ENCODE data around the gene SLC29A2.

Gene SLC29A2

DNA sequence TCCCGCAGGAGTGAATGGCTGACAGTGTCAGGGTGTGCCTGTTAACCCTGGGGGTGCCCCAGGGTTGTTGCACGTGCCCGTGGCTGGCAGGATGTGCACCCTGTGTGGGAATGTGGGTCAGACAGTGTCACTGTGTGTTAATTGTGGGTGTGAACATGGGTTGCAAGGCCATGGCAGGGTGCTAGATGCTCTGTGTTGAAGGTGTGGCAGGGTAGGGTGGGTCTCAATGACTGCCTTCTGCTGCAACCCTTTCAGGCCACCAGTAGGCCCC lies 43.6 kb downstream of the SLC29A2 start:
- H3K27me3 ChIP-seq: no peaks in the 10 kb centered on the region
- DNase-seq: no peak
- H3K9me3 ChIP-seq: no peaks in the 10 kb centered on the region
- no peak for TF ChIP-seq CTCF (IDR thresholded peaks at IDR 0.05; ENCODE audit: low read depth, low read length)
- H3K36me3 ChIP-seq: no peaks in the 10 kb centered on the region
- no peak overlapping the region for H3K4me3 ChIP-seq (ENCODE audit: low read depth, low read length)
- peaks cover 22% of the 10 kb centered on the region for H3K4me1 ChIP-seq

DNA sequence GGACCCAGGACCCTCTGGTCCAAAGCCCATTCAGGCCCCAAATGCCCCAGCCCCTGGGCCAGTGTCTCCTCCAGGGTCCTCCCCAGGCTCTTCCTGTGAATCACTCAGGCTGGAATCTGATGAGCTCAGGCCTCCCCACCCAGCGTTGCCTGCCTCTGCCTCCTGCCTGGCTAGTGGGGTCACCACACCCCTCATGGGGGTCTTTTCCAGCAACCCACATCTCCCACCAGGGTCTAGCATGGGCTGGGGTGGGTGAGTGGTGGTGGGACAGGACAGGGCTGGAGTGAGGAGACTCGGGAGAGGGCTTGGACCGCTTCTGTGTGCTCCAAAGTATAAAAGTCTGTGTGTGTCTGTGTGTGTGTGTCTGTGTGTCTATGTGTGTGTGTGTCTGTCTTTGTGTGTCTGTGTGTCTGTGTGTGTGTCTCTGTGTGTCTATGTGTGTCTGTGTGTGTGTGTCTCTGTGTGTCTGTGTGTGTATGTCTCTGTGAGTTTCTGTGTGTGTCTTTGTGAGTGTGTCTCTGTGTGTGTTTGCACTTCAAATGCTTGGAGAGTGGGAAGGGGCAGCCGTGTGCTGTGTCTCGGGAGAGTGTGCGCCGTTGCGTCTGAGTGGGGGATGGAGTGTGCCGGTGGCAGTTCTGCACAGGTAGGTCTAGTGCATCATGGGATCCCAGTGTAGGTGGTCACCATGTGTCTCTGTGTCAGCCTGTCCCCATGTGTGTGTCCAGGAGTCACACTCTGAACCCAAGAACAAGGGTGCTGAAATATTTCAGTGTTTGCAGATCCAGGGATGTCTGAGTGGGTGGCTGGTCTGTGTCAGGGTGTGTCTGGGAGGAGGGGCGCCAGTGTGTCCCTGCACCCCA lies 44.2 kb downstream of the SLC29A2 start:
- no peaks in the 10 kb centered on the region for H3K36me3 ChIP-seq
- H3K4me3 ChIP-seq (ENCODE audit: low read depth, low read length): no peak overlapping the region
- DNase-seq: no peak
- TF ChIP-seq CTCF (IDR thresholded peaks at IDR 0.05; ENCODE audit: low read depth, low read length): no peak
- H3K4me1 ChIP-seq: peaks cover 22% of the 10 kb centered on the region
- H3K9me3 ChIP-seq: no peaks in the 10 kb centered on the region
- no peaks in the 10 kb centered on the region for H3K27me3 ChIP-seq

GRCh38 chr11:66326261-66327111 lies 45.1 kb downstream of the SLC29A2 start:
- H3K36me3 ChIP-seq: no peaks in the 10 kb centered on the region
- no peak overlapping the region for H3K4me3 ChIP-seq (ENCODE audit: low read depth, low read length)
- H3K9me3 ChIP-seq: no peaks in the 10 kb centered on the region
- DNase-seq: no peak
- H3K27me3 ChIP-seq: no peaks in the 10 kb centered on the region
- TF ChIP-seq CTCF (IDR thresholded peaks at IDR 0.05; ENCODE audit: low read depth, low read length): no peak
- peaks cover 22% of the 10 kb centered on the region for H3K4me1 ChIP-seq

DNA sequence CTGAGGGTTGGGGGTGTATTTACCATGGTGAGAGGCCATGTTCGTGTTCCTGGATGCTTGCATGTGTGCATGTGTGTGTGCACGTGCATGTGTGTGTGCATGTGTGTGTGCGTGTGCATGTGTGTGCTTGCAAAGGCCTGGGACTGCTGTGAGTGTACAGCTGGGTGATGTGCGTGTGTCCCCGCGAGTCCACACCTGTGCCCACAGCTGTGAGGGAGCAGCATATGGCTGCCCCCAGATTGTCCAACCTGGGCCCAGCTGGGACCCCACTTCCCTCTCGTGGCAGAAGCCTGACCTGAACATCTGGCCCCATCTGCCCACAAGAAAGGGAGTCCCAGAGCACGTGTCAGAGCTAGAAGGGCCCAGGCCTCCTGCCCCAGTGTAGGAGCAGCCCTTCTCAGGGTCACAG lies 46.3 kb downstream of the SLC29A2 start:
- no peak for DNase-seq
- no peak overlapping the region for H3K4me3 ChIP-seq (ENCODE audit: low read depth, low read length)
- H3K36me3 ChIP-seq: no peaks in the 10 kb centered on the region
- H3K27me3 ChIP-seq: no peaks in the 10 kb centered on the region
- peaks cover 22% of the 10 kb centered on the region for H3K4me1 ChIP-seq
- no peak for TF ChIP-seq CTCF (IDR thresholded peaks at IDR 0.05; ENCODE audit: low read depth, low read length)
- H3K9me3 ChIP-seq: no peaks in the 10 kb centered on the region

DNA sequence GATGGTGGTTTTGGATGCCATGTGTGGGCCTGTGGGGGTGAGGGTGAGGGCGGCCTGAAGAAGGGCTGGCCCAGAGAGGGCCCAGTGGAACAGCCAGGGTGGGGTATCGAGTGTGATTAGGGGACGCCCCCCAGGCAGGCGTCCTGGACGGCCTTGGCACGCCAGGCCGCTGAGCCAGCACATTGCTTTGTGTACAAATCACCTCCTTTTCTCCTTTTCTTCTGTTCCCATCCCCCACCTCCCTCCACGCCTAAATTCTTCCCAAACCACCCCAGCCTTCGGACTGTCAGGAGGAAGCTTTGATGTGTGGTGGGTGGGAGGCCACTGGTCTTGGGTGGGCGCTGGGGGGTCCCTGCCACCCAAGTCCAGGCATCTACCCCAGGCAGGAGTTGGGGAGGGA lies 46.9 kb downstream of the SLC29A2 start:
- H3K4me1 ChIP-seq: peaks cover 22% of the 10 kb centered on the region
- no peak overlapping the region for H3K4me3 ChIP-seq (ENCODE audit: low read depth, low read length)
- TF ChIP-seq CTCF (IDR thresholded peaks at IDR 0.05; ENCODE audit: low read depth, low read length): no peak
- no peaks in the 10 kb centered on the region for H3K9me3 ChIP-seq
- no peaks in the 10 kb centered on the region for H3K27me3 ChIP-seq
- no peaks in the 10 kb centered on the region for H3K36me3 ChIP-seq
- no peak for DNase-seq

GRCh38 chr11:66323684-66324083 lies 47.9 kb downstream of the SLC29A2 start:
- peaks cover 21% of the 10 kb centered on the region for H3K4me1 ChIP-seq
- no peak overlapping the region for H3K4me3 ChIP-seq (ENCODE audit: low read depth, low read length)
- no peak for TF ChIP-seq CTCF (IDR thresholded peaks at IDR 0.05; ENCODE audit: low read depth, low read length)
- no peak for DNase-seq
- no peaks in the 10 kb centered on the region for H3K27me3 ChIP-seq
- no peaks in the 10 kb centered on the region for H3K36me3 ChIP-seq
- H3K9me3 ChIP-seq: no peaks in the 10 kb centered on the region

Measured in BE2C (cell line).